HG02943 (cell line): ENCODE measurements around the gene WNT2.
"Not testable (repeated sequence)": the region's sequence is repeated elsewhere in the genome, so short reads cannot be mapped to it uniquely, and the experiment has no call there.

Source experiments
- ATAC-seq: cut with Tn5 transposase; IDR thresholded peaks from one replicate; pipeline ENCODE4 v1.9.1; 2021; ENCODE audit warnings: mild to moderate bottlenecking, low read depth, moderate library complexity; ENCODE audit not compliant: unreplicated experiment

WNT2 gene

DNA sequence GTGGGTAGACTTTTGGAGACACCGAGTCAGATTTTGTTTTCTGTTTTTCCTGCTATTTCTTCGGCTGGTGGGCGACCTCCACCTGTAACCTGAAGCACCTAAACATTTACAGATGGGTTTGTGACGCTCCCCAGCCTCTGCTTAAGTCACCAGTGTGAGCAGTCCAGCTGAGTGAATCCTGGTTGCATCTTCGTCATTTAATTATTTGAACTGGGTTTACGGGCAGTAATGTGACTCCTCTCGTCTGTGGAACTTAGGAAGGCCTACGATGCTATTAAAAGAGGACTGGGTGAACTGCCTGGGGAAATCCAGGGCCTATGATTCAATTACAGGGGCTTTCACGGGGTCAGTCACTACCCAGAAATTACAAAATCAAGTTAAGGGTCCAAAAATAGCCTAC lies 52.5 kb downstream of the WNT2 start:
- no peak for ATAC-seq

DNA sequence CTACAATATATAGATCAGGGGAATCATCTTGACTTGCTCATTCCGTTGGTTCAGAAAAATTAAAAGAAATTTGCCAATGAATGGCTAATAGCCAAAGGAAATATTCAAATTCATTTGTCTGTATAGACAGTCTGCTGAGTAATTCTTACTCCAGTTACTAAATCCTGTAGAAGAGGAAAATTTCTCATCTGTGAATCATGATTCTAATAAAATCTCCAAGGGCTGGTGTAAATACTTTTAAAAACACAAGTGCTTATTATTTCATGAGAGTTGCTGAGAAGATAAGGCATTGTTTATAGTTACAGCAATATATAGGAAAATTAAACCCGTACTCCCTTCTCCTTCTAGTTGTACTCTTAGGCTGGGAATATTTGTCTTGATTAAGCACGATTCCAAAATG lies 53.0 kb downstream of the WNT2 start:
- ATAC-seq, result no peak

DNA sequence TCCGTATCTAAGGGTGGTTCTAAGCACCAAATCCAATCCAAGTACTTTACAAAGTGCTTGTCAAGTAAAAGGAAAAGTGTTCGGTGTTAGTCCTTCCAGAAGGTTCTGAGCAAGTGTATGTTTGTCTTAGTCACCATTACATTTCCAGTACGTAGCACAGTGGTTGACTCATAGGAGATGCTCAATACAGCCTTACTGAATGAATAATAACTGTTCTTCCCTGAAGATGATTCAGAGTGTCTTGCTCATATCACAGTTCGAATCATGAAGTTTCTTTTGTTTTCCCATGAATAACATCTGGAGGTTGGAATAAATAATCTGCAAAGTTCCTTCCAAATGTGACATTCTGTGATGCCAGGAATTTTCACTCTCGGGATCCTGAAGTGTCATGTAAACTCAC lies 53.4 kb downstream of the WNT2 start:
- no peak for ATAC-seq

DNA sequence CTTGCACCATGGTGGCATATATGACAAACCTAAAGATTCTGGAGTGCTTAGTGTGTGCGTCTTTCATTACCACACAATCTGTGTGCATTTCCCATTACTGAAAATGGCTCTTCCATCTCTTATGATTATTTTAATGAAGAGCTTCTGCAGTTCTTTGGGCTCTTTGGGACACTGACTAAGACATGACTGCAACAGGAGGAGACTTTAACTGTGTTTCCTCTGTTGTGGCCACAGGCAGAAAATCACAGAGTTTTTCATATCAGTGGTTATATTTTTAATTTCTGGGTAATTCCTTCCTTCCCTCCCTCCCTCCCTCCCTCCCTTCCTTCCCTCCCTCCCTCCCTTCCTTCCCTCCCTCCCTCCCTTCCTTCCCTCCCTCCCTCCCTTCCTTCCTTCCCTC lies 58.1 kb downstream of the WNT2 start:
- ATAC-seq, result no peak

- ATAC-seq, result no peak
These were observed 60.3 kb downstream of the WNT2 start for GRCh38 chr7:117262546-117262945.

DNA sequence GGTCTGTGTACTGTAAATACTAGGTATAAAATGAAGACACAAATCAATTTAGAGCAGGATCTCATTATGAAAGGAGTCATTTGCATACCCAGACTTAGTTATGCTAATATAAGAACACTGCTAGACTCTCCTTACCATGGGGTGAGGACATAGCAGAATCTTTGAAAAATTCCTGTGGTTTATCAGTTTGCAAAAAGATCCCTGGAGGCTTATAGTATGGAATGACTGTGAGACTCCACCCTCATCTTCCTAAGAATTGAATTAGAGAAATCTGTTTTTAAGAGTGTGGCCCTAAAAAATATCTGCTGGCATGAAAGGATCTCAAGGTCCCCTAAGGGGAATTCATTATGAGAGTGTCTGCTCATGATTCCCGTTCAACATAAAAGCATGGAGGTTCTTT lies 63.2 kb downstream of the WNT2 start:
- no peak for ATAC-seq

DNA sequence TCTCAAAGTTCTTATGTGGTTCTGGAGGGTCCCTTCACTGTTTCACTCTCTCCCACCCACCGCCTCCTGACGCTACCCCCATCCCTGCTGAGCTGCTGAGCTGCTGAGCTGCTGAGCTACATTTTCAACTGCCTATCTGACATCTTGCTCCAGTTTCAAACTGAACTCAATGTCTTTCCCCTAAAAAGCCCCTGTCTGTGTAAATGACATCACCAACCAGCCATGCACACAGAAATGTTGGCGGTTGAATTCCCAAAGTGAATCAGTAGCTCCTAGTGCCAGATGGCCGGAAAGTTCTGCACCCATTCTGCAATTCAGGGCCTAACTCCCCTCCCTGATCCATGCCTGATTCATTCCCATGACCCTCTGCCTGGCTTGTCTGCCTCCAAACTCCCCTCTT lies 71.2 kb downstream of the WNT2 start:
- no peak for ATAC-seq

GRCh38 chr7:117250801-117251200 lies 72.1 kb downstream of the WNT2 start:
- ATAC-seq, result no peak

GRCh38 chr7:117250245-117250644 lies 72.6 kb downstream of the WNT2 start:
- no peak for ATAC-seq

DNA sequence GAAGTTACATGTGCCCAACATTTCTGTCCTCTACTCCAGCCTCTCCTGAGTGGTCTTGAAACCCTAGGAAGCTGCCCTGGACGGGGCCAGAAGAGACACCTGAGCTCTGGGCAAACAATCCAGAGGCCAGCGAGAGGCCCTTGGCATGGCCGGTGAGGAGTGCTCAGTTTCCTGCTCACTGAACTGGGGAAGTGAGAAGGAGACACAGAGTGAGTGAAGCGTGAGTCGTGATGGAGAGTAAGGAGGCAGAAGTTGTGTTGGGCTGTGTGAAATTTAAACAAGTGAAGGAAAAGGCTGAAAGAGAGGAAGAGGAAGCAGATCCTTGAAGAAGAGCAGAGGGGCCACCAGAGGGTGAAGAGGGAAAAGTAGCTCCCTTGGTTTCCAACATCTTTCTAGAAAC lies 73.2 kb downstream of the WNT2 start:
- ATAC-seq, result no peak

DNA sequence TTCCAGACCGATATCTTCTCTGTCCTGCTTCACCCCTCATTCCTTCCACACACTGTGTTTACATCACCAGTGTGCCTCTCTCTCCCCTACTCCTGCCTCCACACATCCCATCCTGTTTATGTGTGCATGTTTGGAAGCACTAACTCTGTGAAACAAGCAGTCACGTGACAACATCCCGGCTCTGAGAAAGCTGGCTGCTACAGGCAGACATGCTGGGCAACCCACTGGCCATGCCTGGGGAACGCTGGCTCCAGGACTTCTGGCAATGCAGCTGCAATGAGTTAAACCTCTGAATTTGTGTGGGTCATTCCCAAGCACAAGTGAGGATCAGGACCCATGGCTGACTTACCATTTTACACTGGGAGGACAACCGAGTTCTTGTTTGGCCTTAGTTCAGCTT lies 74.0 kb downstream of the WNT2 start:
- ATAC-seq, result no peak

- ATAC-seq, result no peak
These were observed 75.0 kb downstream of the WNT2 start for GRCh38 chr7:117247809-117248208.

DNA sequence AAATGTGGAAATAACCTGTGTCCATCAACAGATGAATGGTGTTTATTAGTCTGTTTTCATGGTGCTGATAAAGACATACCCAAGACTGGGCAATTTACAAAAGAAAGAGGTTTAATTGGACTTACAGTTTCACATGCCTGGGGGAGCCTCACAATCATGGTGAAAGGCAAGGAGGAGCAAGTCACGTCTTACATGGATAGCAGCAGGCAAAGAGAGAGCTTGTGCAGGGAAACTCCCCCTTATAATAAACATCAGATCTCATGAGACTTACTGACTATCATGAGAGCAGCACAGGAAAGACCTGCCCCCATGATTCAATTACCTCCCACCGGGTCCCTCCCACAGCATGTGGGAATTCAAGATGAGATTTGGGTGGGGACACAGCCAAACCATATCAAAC lies 77.2 kb downstream of the WNT2 start:
- ATAC-seq, result not testable (repeated sequence)

DNA sequence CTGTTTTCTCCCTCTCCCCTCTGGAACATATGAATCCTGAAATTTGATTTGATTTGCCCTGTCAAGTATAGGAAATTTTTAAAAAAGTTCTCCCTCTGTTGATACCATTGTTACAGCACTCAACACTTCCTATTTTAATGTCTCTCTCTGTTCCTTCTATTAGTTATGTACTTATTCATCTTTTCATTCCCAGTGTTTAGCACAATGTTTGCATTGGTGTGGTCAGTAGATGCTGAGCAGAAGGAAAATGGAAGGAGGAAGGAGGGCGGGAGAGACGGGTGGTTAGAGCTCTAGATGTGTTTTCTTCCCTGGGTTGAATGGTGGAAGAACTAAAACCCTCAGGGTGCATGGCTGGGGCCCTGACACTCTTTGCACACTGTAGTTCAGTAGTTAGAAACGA lies 79.5 kb downstream of the WNT2 start:
- no peak for ATAC-seq

DNA sequence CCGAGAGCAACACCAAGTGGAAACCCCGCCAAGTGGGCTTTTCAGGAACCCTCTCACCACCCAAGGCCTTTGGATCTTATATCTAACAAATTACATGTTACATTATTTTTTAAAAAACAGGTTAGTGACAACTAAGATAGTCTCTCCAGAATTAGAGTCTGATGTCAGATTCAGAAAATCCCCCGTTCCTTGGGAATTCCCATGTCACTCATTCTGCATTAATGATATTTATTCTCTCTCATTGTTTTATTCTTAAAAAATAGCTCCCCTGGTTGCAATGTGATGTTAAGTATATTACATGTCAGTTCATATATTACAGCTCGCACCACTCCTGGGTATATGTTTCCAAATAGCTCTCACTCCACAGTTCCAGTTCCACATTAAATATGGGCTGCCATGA lies 81.8 kb downstream of the WNT2 start:
- ATAC-seq, result no peak

GRCh38 chr7:117238937-117239336 lies 83.9 kb downstream of the WNT2 start:
- ATAC-seq, result no peak

GRCh38 chr7:117238472-117238871 lies 84.4 kb downstream of the WNT2 start:
- no peak for ATAC-seq

DNA sequence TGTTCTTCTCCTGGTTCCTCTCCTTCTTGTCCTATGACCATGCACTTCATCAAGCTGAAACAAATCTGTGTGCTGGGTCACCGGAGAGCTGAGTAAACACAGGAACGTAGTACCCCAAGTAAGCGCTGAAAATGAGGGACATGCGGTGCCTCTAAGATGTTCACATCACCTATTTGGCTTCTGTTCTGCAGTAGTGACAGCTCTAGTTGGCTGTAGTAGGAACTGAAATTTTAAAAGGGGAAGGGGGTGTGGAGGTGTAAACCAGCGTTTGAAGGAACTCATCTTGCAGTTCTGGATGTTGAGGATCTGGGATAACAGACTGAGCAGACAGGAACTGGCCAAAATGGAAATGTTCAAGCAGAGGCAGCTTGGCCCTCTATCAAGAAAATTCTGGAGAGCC lies 85.2 kb downstream of the WNT2 start:
- no peak for ATAC-seq

GRCh38 chr7:117231047-117231359 lies 91.9 kb downstream of the WNT2 start:
- no peak for ATAC-seq

- no peak for ATAC-seq
These were observed 92.4 kb downstream of the WNT2 start for GRCh38 chr7:117230276-117231046.

DNA sequence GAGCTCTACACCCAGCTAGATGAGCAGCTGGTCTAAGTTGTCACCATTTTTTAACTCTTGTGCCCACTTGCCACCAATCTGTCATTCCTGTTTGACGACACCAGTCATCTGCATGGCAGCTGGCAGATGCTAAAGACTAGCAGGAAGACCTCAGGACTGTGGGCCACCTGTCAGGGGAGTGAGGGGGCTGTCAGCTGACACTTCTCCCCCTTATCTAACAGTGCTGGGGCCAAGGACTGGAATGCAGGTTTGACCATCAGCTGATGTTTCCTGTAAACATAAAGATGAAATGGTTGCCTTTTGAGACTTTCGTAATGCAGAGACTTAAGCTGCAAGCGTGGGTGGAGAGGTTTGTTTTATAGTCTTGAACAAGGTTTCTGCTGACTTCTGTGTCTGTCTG lies 93.5 kb downstream of the WNT2 start:
- ATAC-seq, result no peak

GRCh38 chr7:117227091-117227490 lies 95.8 kb downstream of the WNT2 start:
- ATAC-seq, result no peak

DNA sequence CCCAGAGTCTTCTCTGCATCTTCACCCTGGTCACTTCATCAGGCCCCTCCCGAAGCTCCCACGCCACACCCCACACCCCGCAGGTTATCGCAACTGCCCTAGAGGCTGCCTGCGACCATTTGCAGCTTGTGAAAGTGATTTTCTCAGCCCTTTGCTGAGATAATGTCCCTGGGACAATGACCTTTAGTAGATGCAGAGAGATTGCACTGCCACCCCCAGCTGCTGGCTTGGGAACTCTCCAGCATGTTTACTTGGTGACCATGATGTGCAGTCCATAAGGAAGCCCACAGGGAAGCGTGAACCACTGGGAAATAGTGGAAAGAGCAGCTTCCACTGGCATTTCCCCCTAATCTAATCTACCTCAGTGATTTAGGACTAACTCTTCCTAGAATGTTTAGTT lies 97.3 kb downstream of the WNT2 start:
- no peak for ATAC-seq
